Activated T-cell treated with anti-CD3 and anti-CD28 coated beads for 24 hours (primary cell): ENCODE results near the gene ATF2.
"Not testable (repeated sequence)": the region's sequence is repeated elsewhere in the genome, so short reads cannot be mapped to it uniquely, and the experiment has no call there.

Experiments
- DNase-seq: peaks from one replicate; pipeline ENCODE4 v3.0.0-alpha.2; 2020; ENCODE audit warnings: low read depth

The ATF2 gene

GRCh38 chr2:175166216-175166824 lies 1.7 kb downstream of the ATF2 start:
- no peak for DNase-seq

DNA sequence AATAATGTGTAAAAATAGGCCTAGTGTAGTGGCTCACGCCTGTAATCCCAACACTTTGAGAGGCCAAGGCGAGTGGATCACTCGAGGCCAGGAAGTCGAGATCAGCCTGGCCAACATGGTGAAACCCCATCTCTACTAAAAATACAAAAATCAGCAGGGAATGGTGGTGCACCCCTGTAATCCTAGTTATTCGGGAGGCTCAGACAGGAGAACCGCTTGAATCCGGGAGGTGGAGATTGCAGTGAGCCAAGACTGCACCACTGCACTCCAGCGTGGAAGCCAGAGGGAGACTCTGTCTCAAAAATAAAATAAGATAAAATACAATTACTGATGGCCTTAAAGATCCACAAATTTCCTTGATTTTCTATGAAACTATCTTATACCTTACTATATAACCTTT lies 3.8 kb downstream of the ATF2 start:
- DNase-seq: no peak

DNA sequence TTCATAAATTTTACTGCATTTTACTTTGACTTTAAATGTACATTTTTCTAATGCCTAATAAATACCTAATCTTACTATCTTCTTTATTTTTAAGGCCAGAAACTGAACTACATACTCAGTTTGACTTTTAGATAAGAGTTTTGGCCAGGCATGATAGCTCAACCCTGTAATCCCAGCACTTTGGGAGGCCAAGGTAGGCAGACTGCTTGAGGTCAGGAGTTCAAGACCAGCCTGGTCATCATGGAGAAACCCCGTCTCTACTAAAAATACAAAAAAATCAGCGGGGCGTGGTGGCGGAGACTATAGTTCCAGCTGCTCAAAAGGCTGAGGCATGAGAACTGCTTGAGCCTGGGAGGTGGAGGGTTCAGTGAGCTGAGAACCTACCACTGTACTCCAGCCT lies 9.1 kb downstream of the ATF2 start:
- DNase-seq: no peak

DNA sequence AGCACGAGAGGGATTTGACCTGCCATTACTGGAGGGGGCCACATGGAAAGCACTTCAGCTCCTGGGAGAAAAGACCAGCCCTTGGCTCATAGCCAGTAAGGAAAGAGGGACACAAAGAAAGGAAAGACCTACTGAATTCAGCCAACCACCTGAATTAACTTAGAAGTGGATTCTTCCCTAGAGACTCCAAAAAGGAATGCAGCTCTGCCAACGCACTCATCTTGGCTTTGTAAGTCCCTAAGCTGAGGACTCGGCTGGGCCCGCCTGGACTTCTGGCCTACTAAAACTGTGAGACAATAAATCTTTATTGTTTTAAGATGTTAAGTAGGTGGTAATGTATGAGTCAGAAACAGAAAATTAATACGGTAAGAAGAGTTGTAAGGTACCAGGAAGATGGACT lies 11.5 kb downstream of the ATF2 start:
- no peak for DNase-seq

GRCh38 chr2:175154661-175155082 lies 13.3 kb downstream of the ATF2 start:
- DNase-seq: no peak

DNA sequence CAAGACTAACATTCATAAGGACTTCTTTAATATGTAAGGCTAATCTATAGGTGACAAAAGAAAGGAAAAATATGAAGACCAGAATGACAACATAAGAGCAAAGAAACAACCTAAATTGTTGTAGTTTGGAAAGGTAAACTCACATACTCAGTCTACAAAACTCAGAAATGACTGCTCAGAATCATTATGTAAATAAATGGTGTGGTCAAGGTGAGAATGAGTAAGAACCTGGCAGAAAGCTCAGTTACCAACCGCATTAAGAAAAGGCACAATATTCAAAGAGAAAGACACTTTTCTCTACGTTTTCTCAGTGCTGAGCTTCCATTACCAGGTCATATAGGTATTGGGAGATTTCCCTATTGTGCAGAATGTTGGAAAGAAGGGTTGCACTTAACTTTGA lies 15.8 kb downstream of the ATF2 start:
- DNase-seq: no peak

DNA sequence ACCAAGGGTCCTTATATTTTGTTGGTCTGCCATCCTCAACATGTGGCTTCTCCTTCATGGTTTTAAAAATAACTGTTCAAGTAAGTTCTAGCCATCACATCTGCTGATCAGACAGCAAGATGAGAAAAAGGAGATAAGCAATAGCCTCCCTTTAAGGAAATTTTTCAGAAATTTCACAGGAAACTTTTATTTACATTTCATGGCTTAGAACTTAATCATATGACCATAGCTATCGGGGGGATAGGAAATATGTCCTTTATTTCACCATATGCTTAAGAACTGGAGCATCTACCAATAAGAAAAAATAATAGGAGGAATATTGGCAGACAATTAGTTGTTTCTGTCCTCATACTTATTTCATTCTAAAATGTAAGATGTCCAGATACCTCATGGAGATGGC lies 16.2 kb downstream of the ATF2 start:
- DNase-seq: no peak

DNA sequence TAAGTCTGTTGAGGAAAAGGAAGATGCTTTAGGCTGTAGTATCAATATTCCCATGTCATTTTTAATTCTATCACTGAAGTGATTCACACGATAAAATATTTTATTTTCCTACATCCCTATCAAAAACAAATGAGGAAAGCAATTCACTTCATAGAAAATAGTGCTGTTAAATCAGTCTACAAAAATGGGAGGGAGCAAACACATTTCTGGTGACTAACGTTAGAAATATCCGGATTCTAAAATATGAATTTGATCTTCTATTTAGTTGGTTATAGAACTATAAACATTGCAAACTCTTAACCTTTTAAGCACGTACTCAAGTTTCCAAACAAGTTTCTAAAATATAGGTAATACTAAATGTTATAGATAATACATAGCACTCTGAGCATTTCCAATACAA lies 20.8 kb downstream of the ATF2 start:
- no peak for DNase-seq

DNA sequence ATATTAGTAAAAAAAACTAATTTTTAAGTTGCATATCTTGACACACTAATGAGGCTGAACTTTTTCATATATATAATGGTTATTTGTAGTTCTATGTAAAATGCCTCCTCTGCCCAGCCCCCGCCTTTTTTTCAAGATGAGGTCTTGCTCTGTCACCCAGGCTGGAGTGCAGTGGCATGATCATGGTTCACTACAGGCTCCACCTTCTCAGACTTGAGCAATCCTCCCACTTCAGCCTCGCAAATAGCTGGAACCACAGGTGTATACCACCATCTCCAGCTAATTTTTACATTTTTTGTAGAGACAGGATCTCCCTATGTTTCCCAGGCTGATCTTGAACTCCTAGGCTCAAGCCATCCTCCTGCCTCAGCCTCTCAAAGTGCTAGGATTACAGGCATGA lies 24.3 kb downstream of the ATF2 start:
- no peak for DNase-seq

DNA sequence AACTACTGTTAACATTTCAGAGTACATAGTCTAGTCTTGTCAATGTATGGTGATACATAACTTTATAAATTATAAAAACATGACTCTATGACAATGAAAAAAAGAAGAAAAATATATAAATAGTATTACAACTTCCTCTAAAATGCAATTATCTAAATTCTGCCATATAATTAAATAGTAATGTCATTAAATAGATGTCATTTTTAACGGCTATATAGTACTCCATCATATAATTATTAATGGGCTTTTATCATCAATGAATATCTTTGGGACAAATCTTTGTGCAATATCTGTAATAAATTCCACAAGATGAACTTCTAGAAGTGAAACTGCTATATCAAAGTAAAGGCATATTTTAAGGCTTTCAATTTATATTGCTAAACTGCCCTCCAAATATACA lies 24.8 kb downstream of the ATF2 start:
- no peak for DNase-seq

- no peak for DNase-seq
Observed at GRCh38 chr2:175140332-175140731, 27.7 kb downstream of the ATF2 start.

GRCh38 chr2:175137793-175138192 lies 30.2 kb downstream of the ATF2 start:
- no peak for DNase-seq

GRCh38 chr2:175136334-175137215 lies 31.4 kb downstream of the ATF2 start:
- no peak for DNase-seq

DNA sequence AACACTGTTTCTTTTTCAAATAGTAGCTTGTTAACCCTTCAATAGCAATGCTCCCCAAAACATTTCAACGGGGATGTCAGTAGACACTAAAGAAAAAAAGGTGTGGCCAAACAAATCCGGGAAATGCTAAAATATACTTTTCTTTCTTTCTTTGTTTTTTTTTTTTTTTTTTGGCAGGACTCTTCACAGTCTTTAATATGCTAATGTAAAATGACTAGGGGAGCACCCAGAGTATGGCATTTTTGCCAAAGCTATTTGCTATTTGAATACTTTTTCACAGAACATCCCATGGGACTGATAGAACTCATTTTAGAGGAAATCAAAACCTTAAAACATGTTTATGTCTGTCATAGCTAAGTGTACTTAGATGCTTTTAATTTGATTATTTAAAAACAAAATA lies 32.1 kb downstream of the ATF2 start:
- no peak for DNase-seq

GRCh38 chr2:175135177-175135576 lies 32.8 kb downstream of the ATF2 start:
- no peak for DNase-seq

- no peak for DNase-seq
Observed at GRCh38 chr2:175131252-175131651, 36.8 kb downstream of the ATF2 start.

DNA sequence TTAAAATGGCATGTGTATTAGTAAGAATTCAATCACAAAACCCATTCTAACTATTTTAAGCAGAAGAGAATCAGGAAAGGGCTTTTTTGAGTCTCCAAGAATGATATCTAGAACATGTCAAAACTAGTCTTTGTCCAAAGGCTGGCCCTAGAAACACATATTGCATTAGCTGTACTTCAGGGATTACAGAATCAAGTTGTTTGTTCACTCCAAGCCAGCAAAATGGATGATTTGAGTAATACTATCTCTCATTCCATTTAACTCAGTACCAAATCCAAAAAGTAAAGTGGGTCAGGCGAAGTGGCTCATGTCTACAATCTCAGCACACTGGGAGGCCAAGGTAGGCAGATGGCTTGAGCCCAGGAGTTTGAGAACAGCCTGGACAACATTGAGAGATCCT lies 41.3 kb downstream of the ATF2 start:
- no peak for DNase-seq

DNA sequence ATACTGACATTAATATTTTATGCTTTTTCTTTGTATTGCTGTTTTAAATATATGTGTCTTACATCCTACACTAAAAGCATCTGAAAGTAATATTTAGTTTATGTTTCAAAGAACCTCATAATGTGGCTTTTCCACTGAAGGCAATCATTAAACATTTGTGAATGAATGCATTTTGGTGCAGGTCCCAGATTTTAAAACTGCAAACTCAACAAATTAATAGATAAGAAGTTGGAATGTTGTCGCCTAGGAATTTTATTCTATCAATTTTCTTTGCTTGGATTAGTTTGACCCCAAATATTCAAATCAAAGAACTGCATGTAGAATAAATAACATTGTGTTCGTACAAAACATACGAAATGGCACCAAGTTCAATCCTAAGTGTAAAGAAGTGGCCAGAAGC lies 44.7 kb downstream of the ATF2 start:
- DNase-seq: no peak

DNA sequence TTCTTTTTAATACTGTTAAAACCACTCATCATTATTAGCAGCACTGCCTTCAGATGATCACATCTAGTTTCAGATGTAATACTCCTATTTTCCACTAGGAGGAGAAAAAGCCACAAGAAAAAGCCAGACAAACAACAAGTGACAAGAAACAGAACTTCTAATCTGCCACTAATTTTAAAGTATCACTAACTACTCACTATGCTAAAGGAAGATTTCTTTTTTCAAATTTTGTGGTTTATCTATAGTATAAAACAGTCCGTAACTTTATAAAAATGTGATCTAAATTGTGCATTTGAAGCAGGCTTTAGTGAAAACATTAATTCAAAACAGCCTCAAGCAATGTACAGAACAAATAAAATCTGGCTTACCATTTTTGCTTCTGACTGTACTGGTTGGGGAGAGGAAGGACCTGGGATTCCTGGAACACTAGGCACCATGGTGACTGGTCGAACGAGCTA lies 56.8 kb downstream of the ATF2 start:
- DNase-seq: no peak

GRCh38 chr2:175108091-175108490 lies 59.9 kb downstream of the ATF2 start:
- not testable (repeated sequence) for DNase-seq

GRCh38 chr2:175107146-175107545 lies 60.9 kb downstream of the ATF2 start:
- DNase-seq: no peak

GRCh38 chr2:175103191-175103590 lies 64.8 kb downstream of the ATF2 start:
- no peak for DNase-seq

GRCh38 chr2:175101514-175101913 lies 66.5 kb downstream of the ATF2 start:
- DNase-seq: no peak

DNA sequence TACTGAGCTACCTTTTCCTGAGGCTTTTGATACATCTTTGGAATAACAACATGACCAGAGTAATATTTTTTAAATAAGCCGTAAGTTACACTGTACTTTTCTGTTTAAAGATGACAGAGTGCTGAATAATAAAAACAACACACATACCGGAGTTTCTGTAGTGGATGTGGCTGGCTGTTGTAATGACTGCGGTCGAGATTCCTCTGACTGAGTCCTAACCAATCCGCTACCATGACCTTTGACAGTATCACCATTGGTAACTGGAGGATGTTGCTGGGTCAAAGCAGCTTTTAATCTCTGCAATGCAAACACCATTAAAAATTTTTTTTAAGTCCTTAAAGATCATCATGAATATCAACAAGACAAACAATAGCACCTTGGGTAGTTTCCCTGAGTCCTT lies 70.7 kb downstream of the ATF2 start:
- DNase-seq: no peak
